Loucy (cell line): ENCODE results near the gene C1orf232.

Experiments used
- EZH2phosphoT487 ChIP-seq: fragments of 200-600 bp; IDR thresholded peaks from 2 replicates; pipeline ENCODE4 v1.6.1; 2018; ENCODE audit warnings: antibody characterized with exemption, mild to moderate bottlenecking, moderate library complexity, borderline replicate concordance
- TF ChIP-seq, protein P1 (sequence below): fragments of 200-600 bp; sonication (generic); conservative IDR thresholded peaks from 2 replicates; pipeline ENCODE4 v1.5.1; 2014; ENCODE audit warnings: mild to moderate bottlenecking, antibody characterized with exemption, low read length

DNA sequence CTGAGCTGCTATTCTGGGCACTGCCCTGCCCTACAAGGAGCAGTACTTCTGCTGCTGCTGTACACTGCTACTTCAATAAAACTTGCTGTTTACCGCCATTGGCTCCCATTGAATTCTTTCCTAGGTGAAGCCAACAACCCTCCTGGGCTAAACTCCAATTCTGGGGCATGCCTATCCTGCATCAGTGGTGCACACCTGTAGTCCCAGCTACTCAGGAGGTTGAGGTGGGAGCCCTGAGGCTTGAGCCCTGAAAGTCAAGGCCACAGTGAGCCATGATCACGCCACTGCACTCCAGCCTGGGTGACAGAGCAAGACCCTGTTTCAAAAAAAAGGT, 36.0 kb downstream of the C1orf232 start:
- TF ChIP-seq, protein P1, sequence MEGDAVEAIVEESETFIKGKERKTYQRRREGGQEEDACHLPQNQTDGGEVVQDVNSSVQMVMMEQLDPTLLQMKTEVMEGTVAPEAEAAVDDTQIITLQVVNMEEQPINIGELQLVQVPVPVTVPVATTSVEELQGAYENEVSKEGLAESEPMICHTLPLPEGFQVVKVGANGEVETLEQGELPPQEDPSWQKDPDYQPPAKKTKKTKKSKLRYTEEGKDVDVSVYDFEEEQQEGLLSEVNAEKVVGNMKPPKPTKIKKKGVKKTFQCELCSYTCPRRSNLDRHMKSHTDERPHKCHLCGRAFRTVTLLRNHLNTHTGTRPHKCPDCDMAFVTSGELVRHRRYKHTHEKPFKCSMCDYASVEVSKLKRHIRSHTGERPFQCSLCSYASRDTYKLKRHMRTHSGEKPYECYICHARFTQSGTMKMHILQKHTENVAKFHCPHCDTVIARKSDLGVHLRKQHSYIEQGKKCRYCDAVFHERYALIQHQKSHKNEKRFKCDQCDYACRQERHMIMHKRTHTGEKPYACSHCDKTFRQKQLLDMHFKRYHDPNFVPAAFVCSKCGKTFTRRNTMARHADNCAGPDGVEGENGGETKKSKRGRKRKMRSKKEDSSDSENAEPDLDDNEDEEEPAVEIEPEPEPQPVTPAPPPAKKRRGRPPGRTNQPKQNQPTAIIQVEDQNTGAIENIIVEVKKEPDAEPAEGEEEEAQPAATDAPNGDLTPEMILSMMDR: no peak
- no peak for TF ChIP-seq EZH2phosphoT487
